ENCODE measurements around the gene TMEM95. TPM values are rescaled to one million over a fixed set of nuclear protein-coding genes. Genes with fewer than 3 reads are reported as not detected.
A peak's percentile ranks its signal among the peaks of the same experiment; 100 is the strongest.

TMEM95 gene
- total and polyA plus RNA-seq, 2 donors (not counting 1 experiment from before 2014, with no cell fraction given): not detected

DNA sequence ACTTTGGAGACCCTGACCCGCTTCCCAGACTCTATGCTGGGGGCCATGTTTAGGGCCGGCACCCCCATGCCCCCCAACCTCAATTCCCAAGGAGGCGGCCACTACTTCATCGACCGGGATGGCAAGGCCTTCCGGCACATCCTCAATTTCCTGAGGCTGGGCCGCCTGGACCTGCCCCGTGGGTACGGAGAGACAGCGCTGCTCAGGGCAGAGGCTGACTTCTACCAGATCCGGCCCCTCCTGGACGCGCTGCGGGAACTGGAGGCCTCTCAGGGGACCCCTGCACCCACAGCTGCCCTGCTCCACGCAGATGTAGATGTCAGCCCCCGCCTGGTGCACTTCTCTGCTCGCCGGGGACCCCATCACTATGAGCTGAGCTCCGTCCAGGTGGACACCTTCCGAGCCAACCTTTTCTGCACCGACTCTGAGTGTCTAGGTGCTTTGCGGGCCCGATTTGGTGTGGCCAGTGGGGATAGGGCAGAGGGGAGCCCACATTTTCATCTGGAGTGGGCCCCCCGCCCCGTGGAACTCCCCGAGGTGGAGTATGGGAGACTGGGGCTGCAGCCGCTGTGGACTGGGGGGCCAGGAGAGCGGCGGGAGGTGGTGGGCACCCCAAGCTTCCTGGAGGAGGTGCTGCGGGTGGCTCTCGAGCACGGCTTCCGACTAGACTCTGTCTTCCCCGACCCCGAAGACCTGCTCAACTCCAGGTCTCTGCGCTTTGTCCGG lies 1.9 kb upstream of the TMEM95 start:
- TF ChIP-seq EZH2 (IDR thresholded peaks at IDR 0.05; ENCODE audit: low read length, missing control alignments): no peak
- TF ChIP-seq, protein P1, sequence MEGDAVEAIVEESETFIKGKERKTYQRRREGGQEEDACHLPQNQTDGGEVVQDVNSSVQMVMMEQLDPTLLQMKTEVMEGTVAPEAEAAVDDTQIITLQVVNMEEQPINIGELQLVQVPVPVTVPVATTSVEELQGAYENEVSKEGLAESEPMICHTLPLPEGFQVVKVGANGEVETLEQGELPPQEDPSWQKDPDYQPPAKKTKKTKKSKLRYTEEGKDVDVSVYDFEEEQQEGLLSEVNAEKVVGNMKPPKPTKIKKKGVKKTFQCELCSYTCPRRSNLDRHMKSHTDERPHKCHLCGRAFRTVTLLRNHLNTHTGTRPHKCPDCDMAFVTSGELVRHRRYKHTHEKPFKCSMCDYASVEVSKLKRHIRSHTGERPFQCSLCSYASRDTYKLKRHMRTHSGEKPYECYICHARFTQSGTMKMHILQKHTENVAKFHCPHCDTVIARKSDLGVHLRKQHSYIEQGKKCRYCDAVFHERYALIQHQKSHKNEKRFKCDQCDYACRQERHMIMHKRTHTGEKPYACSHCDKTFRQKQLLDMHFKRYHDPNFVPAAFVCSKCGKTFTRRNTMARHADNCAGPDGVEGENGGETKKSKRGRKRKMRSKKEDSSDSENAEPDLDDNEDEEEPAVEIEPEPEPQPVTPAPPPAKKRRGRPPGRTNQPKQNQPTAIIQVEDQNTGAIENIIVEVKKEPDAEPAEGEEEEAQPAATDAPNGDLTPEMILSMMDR (conservative IDR thresholded peaks at IDR 0.05 in 1 of 2, IDR thresholded peaks at IDR 0.05 in 1 of 2; ENCODE audit: low read depth in 1 of 2, low read length in 2 of 2): no peak
- Histone ChIP-seq H3K9me3 (ENCODE audit: control insufficient read depth, insufficient read depth, low read depth, low read length) (no peaks in the 10 kb centered on the region), H3K36me3 (ENCODE audit: control insufficient read depth, insufficient read depth, low read length) (no peaks in the 10 kb centered on the region), H3K79me2 (ENCODE audit: control insufficient read depth, insufficient read depth, low read length) (peaks cover 19% of the 10 kb centered on the region), H3K4me2 (ENCODE audit: extremely low read depth, insufficient read depth, low read length) (peak overlapping the region; percentile 98), H3K4me1 (ENCODE audit: control insufficient read depth, extremely low read depth, insufficient read depth, low read length) (peaks cover 28% of the 10 kb centered on the region), H3K4me3 (replicated peaks in 1 of 4; ENCODE audit: control extremely low read depth in 1 of 4, insufficient read depth in 1 of 4, low read depth in 3 of 4, low read length in 4 of 4) (peak overlapping the region; percentile 77 to 97 (median 90)), H3K27ac (ENCODE audit: insufficient read depth, low read length) (no peak overlapping the region), H3K27me3 (ENCODE audit: control insufficient read depth, insufficient read depth, low read length) (no peaks in the 10 kb centered on the region), H4K20me1 (ENCODE audit: control insufficient read depth, extremely low read depth, insufficient read depth, low read length) (no peaks in the 10 kb centered on the region), H2AFZ (ENCODE audit: low read length) (no peak overlapping the region), H3K9ac (ENCODE audit: insufficient read depth, low read length) (no peak overlapping the region)
- no peak for DNase-seq (ENCODE audit: low read depth in 2 of 2)

DNA sequence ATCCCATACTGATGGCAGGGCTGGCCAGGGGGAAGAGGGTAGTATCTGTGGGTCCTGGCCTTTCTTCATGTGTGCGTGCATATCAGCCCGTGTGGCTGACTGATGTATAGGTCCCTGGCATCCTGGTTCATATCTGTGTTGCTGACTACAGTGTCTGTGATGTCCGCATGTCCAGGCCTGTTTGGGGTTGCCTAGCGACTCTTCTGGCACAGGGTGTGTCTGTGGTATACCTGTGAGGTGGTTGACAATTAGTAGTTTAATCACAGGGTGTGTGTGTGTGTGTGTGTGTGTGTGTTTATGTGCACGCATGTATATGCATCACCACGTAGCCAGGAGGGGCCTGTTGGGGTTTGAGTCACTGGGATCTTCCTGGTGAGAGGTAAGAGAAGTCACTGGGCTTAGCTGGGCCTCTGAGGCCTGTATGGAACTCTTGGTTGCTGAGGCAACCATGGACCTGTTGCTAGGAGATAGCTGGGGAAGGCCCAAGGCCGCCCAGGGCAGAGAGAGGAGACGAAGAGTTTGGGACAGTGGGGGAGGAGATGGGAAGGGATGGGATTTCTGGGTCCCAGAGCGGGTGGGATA lies 603 bp upstream of the TMEM95 start:
- Histone ChIP-seq H3K4me2 (ENCODE audit: extremely low read depth, insufficient read depth, low read length) (peak overlapping the region; percentile 32), H3K9ac (ENCODE audit: insufficient read depth, low read length) (no peak overlapping the region), H3K27ac (ENCODE audit: insufficient read depth, low read length) (no peak overlapping the region), H3K9me3 (ENCODE audit: control insufficient read depth, insufficient read depth, low read depth, low read length) (no peaks in the 10 kb centered on the region), H3K4me1 (ENCODE audit: control insufficient read depth, extremely low read depth, insufficient read depth, low read length) (peaks cover 20% of the 10 kb centered on the region), H3K4me3 (replicated peaks in 1 of 4; ENCODE audit: control extremely low read depth in 1 of 4, insufficient read depth in 1 of 4, low read depth in 3 of 4, low read length in 4 of 4) (peak overlapping the region in 1 of 4 experiments; percentile 97), H3K36me3 (ENCODE audit: control insufficient read depth, insufficient read depth, low read length) (no peaks in the 10 kb centered on the region), H3K79me2 (ENCODE audit: control insufficient read depth, insufficient read depth, low read length) (peaks cover 19% of the 10 kb centered on the region), H4K20me1 (ENCODE audit: control insufficient read depth, extremely low read depth, insufficient read depth, low read length) (no peaks in the 10 kb centered on the region), H2AFZ (ENCODE audit: low read length) (no peak overlapping the region), H3K27me3 (ENCODE audit: control insufficient read depth, insufficient read depth, low read length) (no peaks in the 10 kb centered on the region)
- TF ChIP-seq, protein P1 (conservative IDR thresholded peaks at IDR 0.05 in 1 of 2, IDR thresholded peaks at IDR 0.05 in 1 of 2; ENCODE audit: low read depth in 1 of 2, low read length in 2 of 2): no peak
- TF ChIP-seq EZH2 (IDR thresholded peaks at IDR 0.05; ENCODE audit: low read length, missing control alignments): no peak
- peak; percentile 33 to 70 for DNase-seq (ENCODE audit: low read depth in 2 of 2)

DNA sequence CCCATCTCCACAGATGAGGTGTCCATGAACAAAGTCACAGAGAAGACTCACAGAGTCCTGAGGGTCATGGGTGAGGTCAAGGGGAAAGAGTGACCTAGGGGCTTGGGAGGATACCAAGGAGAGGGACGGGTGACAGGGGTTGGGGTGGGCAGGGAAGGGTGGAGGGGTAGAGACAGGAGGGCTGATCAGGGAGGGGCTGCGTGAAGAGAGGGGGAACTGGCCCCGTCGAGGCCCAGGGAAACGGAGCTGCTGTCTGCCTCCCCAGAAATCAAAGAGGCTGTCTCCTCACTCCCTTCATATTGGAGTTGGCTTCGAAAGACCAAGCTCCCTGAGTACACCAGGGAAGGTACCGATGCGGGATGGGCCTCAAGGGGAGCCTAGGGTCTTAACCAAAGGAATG lies 617 bp downstream of the TMEM95 start:
- Histone ChIP-seq H3K27ac (ENCODE audit: insufficient read depth, low read length) (no peak overlapping the region), H3K27me3 (ENCODE audit: control insufficient read depth, insufficient read depth, low read length) (no peaks in the 10 kb centered on the region), H2AFZ (ENCODE audit: low read length) (no peak overlapping the region), H3K36me3 (ENCODE audit: control insufficient read depth, insufficient read depth, low read length) (no peaks in the 10 kb centered on the region), H3K4me2 (ENCODE audit: extremely low read depth, insufficient read depth, low read length) (no peak overlapping the region), H3K79me2 (ENCODE audit: control insufficient read depth, insufficient read depth, low read length) (peaks cover 19% of the 10 kb centered on the region), H3K4me3 (replicated peaks in 1 of 4; ENCODE audit: control extremely low read depth in 1 of 4, insufficient read depth in 1 of 4, low read depth in 3 of 4, low read length in 4 of 4) (no peak overlapping the region), H3K9me3 (ENCODE audit: control insufficient read depth, insufficient read depth, low read depth, low read length) (no peaks in the 10 kb centered on the region), H4K20me1 (ENCODE audit: control insufficient read depth, extremely low read depth, insufficient read depth, low read length) (no peaks in the 10 kb centered on the region), H3K4me1 (ENCODE audit: control insufficient read depth, extremely low read depth, insufficient read depth, low read length) (peaks cover 15% of the 10 kb centered on the region), H3K9ac (ENCODE audit: insufficient read depth, low read length) (no peak overlapping the region)
- no peak for DNase-seq (ENCODE audit: low read depth in 2 of 2)
- TF ChIP-seq, protein P1 (conservative IDR thresholded peaks at IDR 0.05 in 1 of 2, IDR thresholded peaks at IDR 0.05 in 1 of 2; ENCODE audit: low read depth in 1 of 2, low read length in 2 of 2): no peak
- TF ChIP-seq EZH2 (IDR thresholded peaks at IDR 0.05; ENCODE audit: low read length, missing control alignments): no peak
